Amniotic epithelial cell (primary cell): ENCODE measurements around the gene TRAPPC2L.
"Not testable (repeated sequence)": the region's sequence is repeated elsewhere in the genome, so short reads cannot be mapped to it uniquely, and the experiment has no call there.

ENCODE experiments used
- DNase-seq: peaks from one replicate; pipeline ENCODE4 v3.0.0-alpha.2; 2010; ENCODE audit warnings: low read depth

TRAPPC2L gene

GRCh38 chr16:88818575-88818874, 38.4 kb upstream of the TRAPPC2L start:
- DNase-seq = no peak

- no peak for DNase-seq
Observed at GRCh38 chr16:88819126-88819525, 37.8 kb upstream of the TRAPPC2L start.

DNA sequence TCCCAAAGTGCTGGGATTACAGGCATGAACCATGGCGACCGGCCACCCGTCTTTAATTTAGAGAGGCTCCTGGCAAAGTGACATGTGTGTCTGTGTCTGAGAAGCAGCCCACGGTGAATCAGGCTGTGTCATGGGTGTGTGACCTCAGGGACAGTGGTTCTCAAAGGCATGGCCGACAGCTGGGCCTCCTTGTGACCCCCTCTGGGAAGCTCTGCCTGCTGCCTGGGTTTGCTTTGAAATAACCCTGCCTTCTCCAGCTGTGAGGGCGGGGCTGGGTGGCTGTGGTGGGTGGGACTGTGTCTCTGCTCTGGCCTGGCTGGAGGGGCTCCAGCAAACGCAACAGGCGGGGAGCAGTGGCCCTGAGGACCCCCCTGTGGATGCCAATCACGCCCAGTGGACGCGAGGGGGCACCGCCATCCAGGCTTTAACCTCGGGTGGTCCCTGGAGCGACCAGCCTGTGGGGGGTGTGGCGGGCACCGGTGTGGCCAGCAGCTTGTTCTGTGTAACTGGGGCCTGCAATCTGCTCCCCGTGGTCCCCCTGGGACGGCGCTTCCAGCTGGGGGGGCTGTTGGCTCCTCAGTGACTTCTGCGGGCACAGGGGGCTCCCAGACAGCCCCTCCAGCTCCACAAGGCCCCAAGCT, 36.4 kb upstream of the TRAPPC2L start:
- DNase-seq = no peak

- DNase-seq = no peak
Observed at GRCh38 chr16:88821168-88821850, 35.6 kb upstream of the TRAPPC2L start.

DNA sequence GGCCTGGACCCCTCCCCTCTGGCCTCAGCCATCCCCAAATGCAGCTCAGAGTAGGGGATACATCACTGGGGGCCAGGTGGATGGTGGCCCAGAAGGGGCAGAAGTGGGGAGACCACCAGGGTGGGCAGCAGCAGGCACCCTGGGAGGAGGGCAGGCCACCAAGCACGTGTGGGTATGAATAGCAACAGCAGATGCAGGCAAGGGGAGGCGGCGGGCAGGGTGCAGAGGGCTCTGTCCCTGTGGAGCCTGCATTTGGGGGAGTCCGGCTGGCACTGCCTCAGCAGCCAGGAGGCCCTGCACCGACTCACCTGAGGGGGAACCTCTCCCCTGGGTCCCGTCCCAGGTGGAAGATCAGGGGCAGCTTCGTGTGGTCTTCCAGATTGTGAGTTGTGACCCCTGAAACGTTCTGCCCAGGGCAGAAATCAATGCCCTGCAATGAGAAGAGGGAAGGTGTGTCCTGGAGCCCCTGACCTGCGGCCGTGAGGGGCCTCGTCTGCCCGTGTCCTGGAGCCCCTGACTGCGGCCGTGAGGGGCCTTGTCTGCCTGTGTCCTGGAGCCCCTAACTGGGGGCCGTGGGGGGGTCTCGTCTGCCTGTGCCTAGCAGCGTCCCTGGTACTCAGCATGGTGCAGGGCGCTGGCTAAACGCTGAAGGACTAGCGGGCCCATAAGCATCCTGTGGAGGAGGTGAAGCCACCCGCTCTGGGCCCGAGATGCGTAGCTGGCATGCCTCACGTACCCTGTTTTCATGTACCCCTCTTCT, 34.5 kb upstream of the TRAPPC2L start:
- DNase-seq = no peak

DNA sequence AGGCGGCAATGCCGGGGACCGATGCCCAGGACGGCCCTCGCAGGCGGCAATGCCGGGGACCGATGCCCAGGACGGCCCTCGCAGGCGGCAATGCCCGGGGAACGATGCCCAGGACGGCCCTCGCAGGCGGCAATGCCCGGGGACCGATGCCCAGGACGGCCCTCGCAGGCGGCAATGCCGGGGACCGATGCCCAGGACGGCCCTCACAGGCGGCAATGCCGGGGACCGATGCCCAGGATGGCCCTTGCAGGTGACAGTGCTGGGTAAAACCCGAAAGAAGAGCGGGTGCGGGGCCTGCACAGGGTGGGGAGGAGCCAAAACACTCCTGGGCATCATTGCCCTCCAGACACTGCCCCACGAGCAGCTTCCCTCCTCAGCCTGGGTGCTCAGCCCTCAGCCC, 33.3 kb upstream of the TRAPPC2L start:
- DNase-seq = not testable (repeated sequence)

DNA sequence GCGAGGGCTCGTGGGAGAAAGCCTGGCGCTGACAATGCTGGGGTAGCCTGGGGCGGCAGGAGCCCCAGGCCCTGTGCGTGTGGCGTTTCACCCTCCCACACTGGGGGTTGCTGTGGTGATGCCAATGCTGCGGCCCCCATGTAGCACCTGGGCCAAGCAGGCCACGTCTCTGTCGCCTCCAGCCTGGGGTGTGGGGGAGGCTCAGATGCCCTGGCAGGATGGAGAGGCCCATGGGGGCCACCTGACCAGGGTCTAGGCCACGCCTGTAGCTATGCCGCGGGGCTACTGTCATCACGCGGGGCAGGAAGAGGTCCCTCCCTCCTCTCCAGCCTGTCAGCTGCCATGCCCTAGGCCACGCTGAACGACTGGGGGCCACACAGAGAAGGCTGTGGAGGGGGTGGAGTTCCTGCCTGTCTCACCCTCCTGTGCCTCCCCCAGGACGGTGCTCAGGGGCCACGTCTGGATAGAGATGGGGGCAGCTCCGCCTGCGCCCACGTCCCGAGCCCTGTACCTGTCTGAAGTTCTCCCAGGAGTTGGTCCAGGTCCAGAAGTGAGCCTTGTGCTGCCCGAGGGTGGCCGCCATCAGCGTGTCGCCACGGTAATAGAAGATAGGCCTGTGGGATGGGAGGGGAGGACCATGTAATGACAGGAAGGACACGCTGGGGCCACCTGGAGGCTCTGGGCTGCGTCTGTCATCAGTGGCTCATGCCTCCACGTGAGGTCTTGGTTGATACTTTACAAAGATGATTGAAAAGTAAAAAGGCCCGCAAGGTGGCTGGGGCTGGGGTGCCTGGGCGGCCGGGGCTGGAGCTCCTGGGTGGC, 32.5 kb upstream of the TRAPPC2L start:
- no peak for DNase-seq

- no peak for DNase-seq
Observed at GRCh38 chr16:88825146-88825545, 31.8 kb upstream of the TRAPPC2L start.

DNA sequence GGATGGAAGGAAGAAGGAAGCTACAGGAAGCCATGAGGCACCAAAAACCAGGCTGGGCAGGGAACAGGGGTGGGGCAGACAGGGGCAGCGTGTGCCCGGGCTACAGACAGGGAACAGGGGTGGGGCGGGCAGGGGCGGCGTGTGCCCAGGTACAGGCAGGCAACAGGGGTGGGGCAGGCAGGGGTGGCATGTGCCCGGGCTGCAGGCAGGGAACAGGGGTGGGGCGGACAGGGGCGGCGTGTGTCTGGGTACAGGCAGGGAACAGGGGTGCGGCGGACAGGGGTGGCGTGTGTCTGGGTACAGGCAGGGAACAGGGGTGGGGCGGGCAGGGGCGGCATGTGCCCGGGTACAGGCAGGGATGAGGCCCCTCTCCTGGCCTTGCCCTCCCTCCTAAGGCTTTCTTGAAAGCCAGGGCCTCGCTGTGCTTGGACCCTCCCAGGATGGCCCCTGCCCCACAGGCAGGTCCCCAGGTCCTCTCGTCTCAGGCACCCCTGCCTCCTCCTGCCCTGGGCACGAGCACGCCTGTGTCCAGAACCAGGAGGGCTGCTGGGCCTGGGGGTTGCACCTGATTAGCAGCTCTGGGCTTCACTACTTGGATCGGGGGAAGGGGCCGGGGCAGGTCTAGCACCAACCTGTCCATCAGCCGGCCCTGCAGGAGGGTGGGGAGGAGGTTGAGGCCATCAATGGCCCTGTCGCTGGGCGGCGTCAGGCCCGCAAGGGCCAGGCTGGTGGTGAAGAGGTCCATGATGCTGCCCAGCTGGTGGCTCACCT, 30.7 kb upstream of the TRAPPC2L start:
- no peak for DNase-seq

GRCh38 chr16:88827727-88828126, 29.2 kb upstream of the TRAPPC2L start:
- DNase-seq = no peak

- DNase-seq = no peak
Observed at GRCh38 chr16:88828711-88829110, 28.2 kb upstream of the TRAPPC2L start.

- DNase-seq = peak; percentile 15
Observed at GRCh38 chr16:88830258-88830657, 26.7 kb upstream of the TRAPPC2L start.

DNA sequence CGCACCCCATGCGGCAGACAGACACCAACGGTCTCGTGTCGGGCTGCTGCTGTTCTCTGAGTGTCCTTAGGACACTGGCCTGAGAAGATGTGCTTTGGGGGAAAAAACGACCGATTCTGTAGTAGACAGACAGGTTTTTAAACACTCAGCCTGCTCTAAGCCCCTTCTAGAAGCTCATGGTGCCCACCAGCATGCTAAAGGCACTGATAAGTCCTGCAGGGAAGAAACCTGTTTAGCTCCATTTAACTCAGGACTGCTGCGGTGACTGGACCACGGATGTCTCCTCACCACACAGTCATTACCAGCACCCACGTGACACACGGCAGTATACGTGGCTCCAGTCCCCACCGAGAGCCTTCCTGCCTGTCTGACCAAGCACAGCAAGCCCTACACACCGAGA, 26.1 kb upstream of the TRAPPC2L start:
- DNase-seq = no peak

DNA sequence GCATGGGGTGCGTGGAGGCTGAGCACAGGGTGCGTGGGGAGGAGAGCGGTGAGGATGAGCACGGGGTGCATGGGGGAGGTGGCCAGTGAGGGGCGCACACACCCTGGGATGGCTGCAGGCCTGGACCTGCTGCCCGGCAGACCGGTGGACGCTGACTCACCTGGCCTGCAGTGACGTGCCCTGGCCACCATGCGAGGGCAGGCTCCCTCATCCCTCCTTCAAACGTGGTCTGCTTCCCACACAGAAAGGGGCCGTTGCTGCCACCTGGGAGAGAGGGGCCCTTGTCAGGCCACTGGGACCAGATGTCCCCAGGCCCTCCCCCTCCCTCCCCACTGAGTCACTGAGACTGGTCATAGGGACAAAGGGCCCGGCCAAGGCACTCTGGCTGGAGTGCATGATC, 25.1 kb upstream of the TRAPPC2L start:
- no peak for DNase-seq

GRCh38 chr16:88833086-88833485, 23.8 kb upstream of the TRAPPC2L start:
- no peak for DNase-seq

GRCh38 chr16:88834670-88835069, 22.3 kb upstream of the TRAPPC2L start:
- DNase-seq = no peak

- no peak for DNase-seq
Observed at GRCh38 chr16:88835383-88835782, 21.5 kb upstream of the TRAPPC2L start.

- no peak for DNase-seq
Observed at GRCh38 chr16:88835818-88836217, 21.1 kb upstream of the TRAPPC2L start.

GRCh38 chr16:88836791-88837190, 20.1 kb upstream of the TRAPPC2L start:
- no peak for DNase-seq

- no peak for DNase-seq
Observed at GRCh38 chr16:88837806-88838205, 19.1 kb upstream of the TRAPPC2L start.

DNA sequence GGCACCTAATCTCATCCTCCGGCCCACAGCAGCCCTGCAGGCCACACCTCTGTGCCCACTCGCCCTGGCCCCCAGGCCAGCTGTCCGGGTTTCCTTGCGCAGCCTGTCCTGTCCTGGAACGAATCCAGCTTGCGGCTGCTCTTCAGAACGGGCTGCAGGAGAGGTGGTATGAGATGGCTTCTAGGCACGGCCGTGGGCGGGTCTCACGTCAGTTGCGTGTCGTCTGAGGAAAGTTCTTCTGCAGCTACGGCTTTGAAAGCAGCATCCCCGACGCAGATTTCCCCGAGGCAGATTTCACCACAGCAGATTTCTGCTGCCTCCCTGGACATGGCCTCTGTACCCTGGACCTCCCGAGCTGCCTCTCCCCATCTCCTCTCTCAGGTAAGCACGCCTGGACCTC, 18.4 kb upstream of the TRAPPC2L start:
- DNase-seq = no peak

- no peak for DNase-seq
Observed at GRCh38 chr16:88839026-88839529, 17.8 kb upstream of the TRAPPC2L start.
